DND-41 (cell line): ENCODE results near the gene CXCR3.

ENCODE experiments used
- ATAC-seq: fragments of 200-7000 bp; cut with Tn5 transposase; 3 replicates; pipeline ENCODE4 v1.9.1; 2021; ENCODE audit warnings: low read depth; ENCODE audit not compliant: insufficient read depth
- DNase-seq: peaks from one replicate; pipeline ENCODE4 v3.0.0-alpha.2; 2020
- H2AFZ ChIP-seq: 2 replicates; pipeline ENCODE4 v1.6.0; 2012; ENCODE audit warnings: low read depth, low read length
- H3K27ac ChIP-seq: 2 replicates; pipeline ENCODE4 v1.5.1; 2012; ENCODE audit warnings: low read length, inconsistent platforms
- H3K27me3 ChIP-seq: fragments of 200-600 bp; sonication (generic); 2 replicates; pipeline ENCODE4 v1.6.0; 2012; ENCODE audit warnings: low read length, mild to moderate bottlenecking, inconsistent platforms; ENCODE audit not compliant: insufficient read depth, poor library complexity
- H3K36me3 ChIP-seq: 2 replicates; pipeline ENCODE4 v1.5.1; 2012; ENCODE audit warnings: low read length, inconsistent platforms; ENCODE audit not compliant: insufficient read depth
- H3K4me1 ChIP-seq: 2 replicates; pipeline ENCODE4 v1.5.1; 2012; ENCODE audit warnings: mild to moderate bottlenecking, low read length; ENCODE audit not compliant: insufficient read depth
- H3K4me2 ChIP-seq: 2 replicates; pipeline ENCODE4 v1.6.0; 2012; ENCODE audit warnings: mild to moderate bottlenecking, moderate library complexity, low read length, inconsistent platforms; ENCODE audit not compliant: insufficient read depth
- H3K4me3 ChIP-seq, 2 experiments: fragments of 200-600 bp in 1 of 2; shearing (Covaris generic) in 1 of 2; 2 replicates each; pipeline ENCODE4 v1.5.1; 2012 to 2016; ENCODE audit warnings: inconsistent platforms in 2 of 2, low read length in 2 of 2, mild to moderate bottlenecking in 2 of 2, low read depth in 1 of 2, moderate library complexity in 1 of 2
- H3K79me2 ChIP-seq: 2 replicates; pipeline ENCODE4 v1.6.0; 2012; ENCODE audit warnings: low read length, inconsistent platforms; ENCODE audit not compliant: insufficient read depth
- H3K9ac ChIP-seq: 2 replicates; pipeline ENCODE4 v1.6.0; 2012; ENCODE audit warnings: low read depth, mild to moderate bottlenecking, inconsistent platforms, low read length, moderate library complexity
- H3K9me3 ChIP-seq: 2 replicates; pipeline ENCODE4 v1.5.1; 2012; ENCODE audit warnings: low read length, moderate library complexity, mild to moderate bottlenecking, inconsistent platforms; ENCODE audit not compliant: insufficient read depth, severe bottlenecking
- H4K20me1 ChIP-seq: 2 replicates; pipeline ENCODE4 v1.6.0; 2012; ENCODE audit warnings: low read length; ENCODE audit not compliant: insufficient read depth
- CTCF ChIP-seq: IDR thresholded peaks from 2 replicates; pipeline ENCODE4 v1.5.1; 2012; ENCODE audit warnings: borderline replicate concordance, low read length, moderate library complexity, mild to moderate bottlenecking; ENCODE audit not compliant: poor library complexity, severe bottlenecking; ENCODE audit errors: extremely low read depth
- EZH2 ChIP-seq: IDR thresholded peaks from 3 replicates; pipeline ENCODE4 v1.6.1; 2012; ENCODE audit warnings: borderline replicate concordance, low read depth, mild to moderate bottlenecking, moderate library complexity, low read length, inconsistent platforms; ENCODE audit not compliant: severe bottlenecking

Gene CXCR3

GRCh38 chrX:71627588-71628404 lies 9.5 kb upstream of the CXCR3 start:
- H3K27ac ChIP-seq, result no peak overlapping the region
- ATAC-seq (no peak), DNase-seq (no peak)
- H3K79me2 ChIP-seq, result no peaks in the 10 kb centered on the region
- H3K36me3 ChIP-seq, result no peaks in the 10 kb centered on the region
- no peak overlapping the region for H3K4me3 ChIP-seq
- no peak for TF ChIP-seq CTCF
- TF ChIP-seq EZH2, result no peak
- H3K4me1 ChIP-seq, result peaks cover 10% of the 10 kb centered on the region
- no peaks in the 10 kb centered on the region for H3K9me3 ChIP-seq
- H3K9ac ChIP-seq, result no peak overlapping the region
- H4K20me1 ChIP-seq, result no peaks in the 10 kb centered on the region
- H3K27me3 ChIP-seq, result no peaks in the 10 kb centered on the region
- no peak overlapping the region for H3K4me2 ChIP-seq
- H2AFZ ChIP-seq, result no peak overlapping the region

- Histone ChIP-seq H3K4me1 (peaks cover 13% of the 10 kb centered on the region), H3K36me3 (no peaks in the 10 kb centered on the region), H3K9ac (no peak overlapping the region), H3K27me3 (no peaks in the 10 kb centered on the region), H3K9me3 (no peaks in the 10 kb centered on the region), H3K4me3 (no peak overlapping the region), H2AFZ (no peak overlapping the region), H3K4me2 (no peak overlapping the region), H3K27ac (no peak overlapping the region), H4K20me1 (no peaks in the 10 kb centered on the region), H3K79me2 (no peaks in the 10 kb centered on the region)
- no peak for ATAC-seq
- DNase-seq, result no peak
- TF ChIP-seq CTCF, result no peak
- no peak for TF ChIP-seq EZH2
These were observed 8.3 kb upstream of the CXCR3 start for GRCh38 chrX:71626576-71626975.

GRCh38 chrX:71625471-71625870 lies 7.2 kb upstream of the CXCR3 start:
- Histone ChIP-seq H3K9ac (no peak overlapping the region), H4K20me1 (no peaks in the 10 kb centered on the region), H2AFZ (no peak overlapping the region), H3K4me3 (no peak overlapping the region), H3K79me2 (no peaks in the 10 kb centered on the region), H3K4me2 (no peak overlapping the region), H3K27me3 (no peaks in the 10 kb centered on the region), H3K9me3 (no peaks in the 10 kb centered on the region), H3K4me1 (peaks cover 13% of the 10 kb centered on the region), H3K36me3 (no peaks in the 10 kb centered on the region), H3K27ac (no peak overlapping the region)
- DNase-seq (no peak), ATAC-seq (no peak)
- TF ChIP-seq EZH2 (no peak), CTCF (no peak)
